Tibial artery (tissue), 4 donors: ENCODE data around the gene MYL6B.
A peak's percentile ranks its signal among the peaks of the same experiment; 100 is the strongest.
"Not testable (repeated sequence)": the region's sequence is repeated elsewhere in the genome, so short reads cannot be mapped to it uniquely, and the experiment has no call there.

Experiments
- DNase-seq, 2 donors: peaks; one replicate each; pipeline ENCODE4 v3.0.0-alpha.2; 2019
- H3K27ac ChIP-seq, 2 donors: fragments of 200-600 bp; sonication (generic) in 1 of 2; 1 replicate in 1 of 2; 2 replicates in 1 of 2; pipeline ENCODE4 v1.5.1; 2018 to 2019; ENCODE audit warnings: mild to moderate bottlenecking in 1 of 2
- H3K27me3 ChIP-seq, 2 donors: fragments of 200-600 bp; sonication (generic) in 1 of 2; one replicate each; pipeline versions ENCODE4 v1.5.1 to v1.6.0; 2016 to 2019
- H3K36me3 ChIP-seq, 3 donors: fragments of 200-600 bp; sonication (generic) in 2 of 3; one replicate each; pipeline ENCODE4 v1.5.1; 2016 to 2019; ENCODE audit warnings: mild to moderate bottlenecking in 2 of 3
- H3K4me1 ChIP-seq, 4 donors: fragments of 200-600 bp; sonication (generic) in 2 of 4; 1 replicate in 3 of 4; 2 replicates in 1 of 4; pipeline ENCODE4 v1.5.1; 2016 to 2019
- H3K4me3 ChIP-seq, 2 donors: fragments of 200-600 bp; sonication (generic) in 1 of 2; 1 replicate in 1 of 2; 2 replicates in 1 of 2; pipeline ENCODE4 v1.5.1; 2018 to 2019; ENCODE audit warnings: mild to moderate bottlenecking in 2 of 2
- H3K9me3 ChIP-seq, 3 donors: fragments of 200-600 bp; sonication (generic) in 1 of 3; one replicate each; pipeline ENCODE4 v1.5.1; 2016 to 2019
- intact Hi-C: fragments of 100-400 bp; cut with DNase I; formaldehyde crosslinking; loops from one replicate; pipeline ENCODE4 v1.15.0; 2023; ENCODE audit warnings: low total_unique reads
- TF ChIP-seq, protein P1 (sequence below), 2 experiments: fragments of 200-600 bp in 1 of 2; fragments of 450-650 bp in 1 of 2; IDR thresholded peaks; one replicate each; pipeline ENCODE4 v1.5.1; 2017 to 2019; ENCODE audit warnings: antibody characterized with exemption in 2 of 2, mild to moderate bottlenecking in 1 of 2, moderate library complexity in 1 of 2

MYL6B gene

DNA sequence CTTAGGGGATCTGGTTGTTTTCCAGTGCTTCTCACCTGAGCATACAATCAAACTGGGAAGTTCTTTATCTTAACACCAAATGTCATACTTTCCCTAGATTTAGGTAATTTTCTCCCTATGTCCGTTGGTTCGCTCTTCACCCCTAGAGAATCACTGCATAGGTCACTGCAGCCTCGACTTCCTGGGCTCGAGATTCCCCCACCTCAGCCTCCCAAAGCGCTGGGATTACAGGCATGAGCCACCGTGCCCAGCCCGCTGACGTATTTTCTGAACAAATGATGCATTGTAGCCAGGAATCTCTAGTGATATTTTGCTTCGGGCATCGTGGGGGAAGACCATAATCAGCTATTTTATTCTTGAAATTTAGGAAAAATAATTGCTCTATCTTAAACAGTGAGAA, 37.1 kb upstream of the MYL6B start:
- Histone ChIP-seq H3K4me1 (peaks cover 0 to 24% (median 19%) of the 10 kb centered on the region in 4 donors), H3K27me3 (no peaks in the 10 kb centered on the region), H3K36me3 (peaks cover 29 to 39% (median 38%) of the 10 kb centered on the region in 3 donors), H3K27ac (peak overlapping the region; percentile 86 to 94), H3K9me3 (no peaks in the 10 kb centered on the region), H3K4me3 (peak overlapping the region; percentile 62 to 75)
- DNase-seq, result no peak
- TF ChIP-seq, protein P1, sequence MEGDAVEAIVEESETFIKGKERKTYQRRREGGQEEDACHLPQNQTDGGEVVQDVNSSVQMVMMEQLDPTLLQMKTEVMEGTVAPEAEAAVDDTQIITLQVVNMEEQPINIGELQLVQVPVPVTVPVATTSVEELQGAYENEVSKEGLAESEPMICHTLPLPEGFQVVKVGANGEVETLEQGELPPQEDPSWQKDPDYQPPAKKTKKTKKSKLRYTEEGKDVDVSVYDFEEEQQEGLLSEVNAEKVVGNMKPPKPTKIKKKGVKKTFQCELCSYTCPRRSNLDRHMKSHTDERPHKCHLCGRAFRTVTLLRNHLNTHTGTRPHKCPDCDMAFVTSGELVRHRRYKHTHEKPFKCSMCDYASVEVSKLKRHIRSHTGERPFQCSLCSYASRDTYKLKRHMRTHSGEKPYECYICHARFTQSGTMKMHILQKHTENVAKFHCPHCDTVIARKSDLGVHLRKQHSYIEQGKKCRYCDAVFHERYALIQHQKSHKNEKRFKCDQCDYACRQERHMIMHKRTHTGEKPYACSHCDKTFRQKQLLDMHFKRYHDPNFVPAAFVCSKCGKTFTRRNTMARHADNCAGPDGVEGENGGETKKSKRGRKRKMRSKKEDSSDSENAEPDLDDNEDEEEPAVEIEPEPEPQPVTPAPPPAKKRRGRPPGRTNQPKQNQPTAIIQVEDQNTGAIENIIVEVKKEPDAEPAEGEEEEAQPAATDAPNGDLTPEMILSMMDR (IDR thresholded peaks at IDR 0.05), result no peak
- intact Hi-C loops, result loop anchor here (5.0 kb wide), 1 partner anchor 352 kb away; the partner anchor contains the start of gene SPRYD4

DNA sequence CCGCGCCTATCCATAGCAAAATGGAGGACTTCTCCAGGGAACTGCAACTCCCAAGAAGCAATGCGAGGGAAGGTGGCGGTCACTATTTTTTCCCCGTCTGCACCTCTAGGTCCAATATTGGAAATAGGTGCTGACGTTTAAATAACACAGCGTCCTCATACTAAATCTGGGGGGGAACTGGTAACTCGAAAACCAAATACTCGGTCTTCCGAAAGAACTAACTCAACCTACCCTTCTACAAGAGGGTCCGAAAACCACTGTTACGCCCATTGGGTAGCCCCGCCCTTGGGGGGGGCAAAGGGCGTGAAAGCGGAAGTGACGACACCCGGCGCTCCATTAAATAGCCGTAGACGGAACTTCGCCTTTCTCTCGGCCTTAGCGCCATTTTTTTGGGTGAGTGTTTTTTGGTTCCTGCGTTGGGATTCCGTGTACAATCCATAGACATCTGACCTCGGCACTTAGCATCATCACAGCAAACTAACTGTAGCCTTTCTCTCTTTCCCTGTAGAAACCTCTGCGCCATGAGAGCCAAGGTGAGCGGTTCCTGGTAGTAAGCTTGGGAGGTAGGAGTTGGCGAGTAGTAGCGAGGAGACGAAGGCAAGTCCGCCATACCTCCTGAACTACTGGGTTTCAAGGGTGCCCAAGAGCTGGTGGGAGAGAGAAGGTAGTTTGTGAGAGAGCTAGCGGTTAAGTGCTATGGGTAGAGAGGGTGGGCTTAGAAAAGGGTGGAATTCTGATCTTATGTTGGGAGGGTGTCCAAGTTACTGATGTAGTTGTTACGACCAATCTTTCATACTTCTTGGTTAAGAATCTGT, 35.9 kb upstream of the MYL6B start, which contains the start of gene RPL41:
Gene RPL41 (plus strand): TSS at position 367 of the 815 bp plus-strand sequence.
- Histone ChIP-seq H3K4me3 (peak within 1 kb of the TSS; percentile 62 to 75), H3K27me3 (no peaks in the 10 kb centered on the region), H3K9me3 (no peaks in the 10 kb centered on the region), H3K4me1 (peaks cover 0 to 28% (median 23%) of the 10 kb centered on the region in 4 donors), H3K27ac (peak within 1 kb of the TSS; percentile 86 to 94), H3K36me3 (peaks cover 29 to 39% (median 38%) of the 10 kb centered on the region in 3 donors)
- TF ChIP-seq, protein P1 (IDR thresholded peaks at IDR 0.05), result peak in 1 of 2 experiments; percentile 19
- intact Hi-C loops, result loop anchor here (5.0 kb wide), 1 partner anchor 351 kb away; the partner anchor contains the start of gene SPRYD4
- DNase-seq, result peak; percentile 93 to 95

DNA sequence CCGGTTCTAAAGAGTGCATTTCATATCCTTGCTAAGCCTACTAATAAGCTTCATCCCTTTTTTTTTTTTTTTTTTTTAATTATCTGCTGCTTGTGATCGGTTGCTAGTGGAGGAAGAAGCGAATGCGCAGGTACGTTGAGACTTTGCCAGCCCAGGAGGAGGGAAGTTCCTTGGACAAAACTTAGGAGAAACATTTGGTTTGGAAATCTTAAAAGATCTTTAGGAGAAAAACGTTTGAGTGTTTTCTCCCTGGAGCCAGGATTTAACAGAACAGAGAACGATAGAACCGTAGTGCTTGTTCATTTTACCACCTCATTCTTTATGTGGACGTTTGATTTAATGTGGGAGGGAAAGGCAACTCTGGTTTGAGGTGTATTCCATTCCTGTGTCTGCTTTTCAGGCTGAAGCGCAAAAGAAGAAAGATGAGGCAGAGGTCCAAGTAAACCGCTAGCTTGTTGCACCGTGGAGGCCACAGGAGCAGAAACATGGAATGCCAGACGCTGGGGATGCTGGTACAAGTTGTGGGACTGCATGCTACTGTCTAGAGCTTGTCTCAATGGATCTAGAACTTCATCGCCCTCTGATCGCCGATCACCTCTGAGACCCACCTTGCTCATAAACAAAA, 35.2 kb upstream of the MYL6B start:
- intact Hi-C loops, result loop anchor here (5.0 kb wide), 1 partner anchor 350 kb away; the partner anchor contains the start of gene SPRYD4
- peaks cover 0 to 28% (median 23%) of the 10 kb centered on the region in 4 donors for H3K4me1 ChIP-seq
- peak overlapping the region; percentile 86 to 94 for H3K27ac ChIP-seq
- H3K9me3 ChIP-seq, H3K27me3 ChIP-seq, DNase-seq: not testable (repeated sequence)
- peak overlapping the region; percentile 62 to 75 for H3K4me3 ChIP-seq
- peaks cover 29 to 38% (median 36%) of the 10 kb centered on the region in 3 donors for H3K36me3 ChIP-seq

DNA sequence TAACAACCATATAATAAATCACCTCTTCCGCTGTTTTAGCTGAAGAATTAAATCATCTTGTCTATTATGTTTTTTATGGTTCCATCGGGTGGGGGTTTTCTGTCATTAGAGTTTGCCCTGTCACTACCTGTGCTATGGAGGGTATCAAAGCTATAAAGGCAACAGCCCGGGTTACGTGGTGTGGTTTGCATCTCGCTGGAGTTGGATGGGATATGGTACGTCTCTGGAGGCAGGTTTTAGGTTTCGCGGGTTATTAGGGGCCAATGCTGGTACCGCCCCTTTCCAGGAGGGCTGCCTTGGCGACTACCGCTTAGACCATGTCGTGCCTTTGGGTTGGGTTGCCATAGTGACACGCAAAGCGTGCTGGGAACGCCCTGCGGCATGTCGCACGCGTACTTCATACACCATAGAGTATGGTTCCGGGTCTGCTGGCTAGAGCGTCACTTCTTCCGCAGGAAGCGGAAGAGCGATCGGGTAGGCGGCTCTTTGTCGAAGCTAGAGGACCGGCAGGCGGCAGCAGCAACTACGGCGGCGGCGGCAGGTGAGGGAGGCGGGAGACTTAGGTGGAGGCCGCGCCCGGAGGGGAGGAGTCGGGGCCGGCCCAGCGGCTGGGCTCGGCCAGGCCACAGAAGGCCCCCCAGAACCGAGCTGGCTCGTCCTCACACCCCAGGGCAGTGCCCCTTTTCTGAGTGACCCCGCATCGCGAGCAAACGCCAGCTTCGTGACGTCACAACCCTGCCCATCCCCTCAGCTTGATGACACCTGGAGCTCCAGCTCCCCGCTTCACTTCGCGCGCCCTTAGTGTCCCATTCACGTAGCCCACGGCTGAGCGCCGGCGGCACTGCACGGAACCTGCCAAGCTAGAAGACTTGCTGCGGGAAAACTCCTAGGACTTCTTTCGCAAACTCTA, 34.4 kb upstream of the MYL6B start, which contains the start of gene ZC3H10:
Gene ZC3H10 (plus strand): TSS at position 489 of the 910 bp plus-strand sequence. CDS start 2,297 bp downstream, outside the sequence.
- Histone ChIP-seq H3K27me3 (no peaks in the 10 kb centered on the region), H3K4me3 (peak within 1 kb of the TSS; percentile 62 to 75), H3K36me3 (peaks cover 21 to 37% (median 28%) of the 10 kb centered on the region in 3 donors), H3K9me3 (no peaks in the 10 kb centered on the region), H3K27ac (peak within 1 kb of the TSS; percentile 86 to 94), H3K4me1 (peaks cover 0 to 30% (median 24%) of the 10 kb centered on the region in 4 donors)
- intact Hi-C loops, result loop anchor here (2.0 to 5.0 kb wide), 2 partner anchors 107 to 349 kb away; partner anchors contain the start of genes NABP2 and SPRYD4
- TF ChIP-seq, protein P1 (IDR thresholded peaks at IDR 0.05), result peak; percentile 35 to 44
- peak; percentile 98 to 99 for DNase-seq

- TF ChIP-seq, protein P1 (IDR thresholded peaks at IDR 0.05), result no peak
- no peak for DNase-seq
- H3K27ac ChIP-seq, result peak overlapping the region; percentile 86 to 94
- H3K4me3 ChIP-seq, result peak overlapping the region; percentile 62 to 75
- peaks cover 20 to 29% (median 21%) of the 10 kb centered on the region in 3 donors for H3K36me3 ChIP-seq
- intact Hi-C loops, result loop anchor here (2.0 to 5.0 kb wide), 2 partner anchors 106 to 348 kb away; partner anchors contain the start of genes NABP2 and SPRYD4
- H3K9me3 ChIP-seq, result no peaks in the 10 kb centered on the region
- H3K27me3 ChIP-seq, result no peaks in the 10 kb centered on the region
- peaks cover 0 to 30% (median 24%) of the 10 kb centered on the region in 4 donors for H3K4me1 ChIP-seq
These were observed 33.6 kb upstream of the MYL6B start for GRCh38 chr12:56118688-56119357.
